GM19463 (cell line): ENCODE results near the gene KCNIP4.
"Not testable (repeated sequence)": the region's sequence is repeated elsewhere in the genome, so short reads cannot be mapped to it uniquely, and the experiment has no call there.

Source experiments
- ATAC-seq: cut with Tn5 transposase; IDR thresholded peaks from one replicate; pipeline ENCODE4 v1.9.1; 2021; ENCODE audit warnings: mild to moderate bottlenecking, moderate library complexity; ENCODE audit not compliant: unreplicated experiment

The KCNIP4 gene

GRCh38 chr4:20805716-20806115 lies 1142.9 kb downstream of the KCNIP4 start:
- ATAC-seq, result no peak

DNA sequence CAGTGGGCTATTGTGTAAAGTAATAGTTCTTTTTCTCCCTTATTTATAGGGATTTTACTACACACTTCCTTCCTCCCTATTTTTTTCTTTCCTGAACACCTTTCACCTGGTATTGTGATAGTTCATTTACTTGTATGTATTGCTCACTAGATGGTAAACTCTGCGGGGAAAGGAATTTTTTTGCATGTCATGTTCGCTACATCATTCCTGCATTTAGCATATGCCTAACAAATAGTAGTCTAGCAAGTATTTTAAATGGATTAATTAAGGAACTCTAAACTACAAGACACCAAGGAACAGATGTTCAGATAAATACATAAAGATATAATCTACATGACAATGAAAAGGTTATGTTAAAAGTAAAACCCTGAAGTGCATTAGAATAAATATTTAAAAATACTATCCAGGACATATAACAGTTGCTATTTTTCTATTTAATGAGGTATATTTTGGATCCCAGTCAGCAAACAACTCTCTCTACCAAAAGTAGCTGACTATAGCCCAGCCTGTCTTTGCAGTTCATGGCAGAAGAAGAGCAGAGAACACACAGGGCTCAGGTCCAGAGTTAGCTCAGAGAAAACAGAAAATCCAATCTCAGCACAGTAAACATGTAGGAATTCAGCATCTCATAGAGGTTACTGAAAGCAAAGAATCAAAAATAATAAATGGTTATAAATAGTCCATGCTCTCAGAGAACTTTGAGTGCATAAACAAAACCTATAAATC lies 1160.5 kb downstream of the KCNIP4 start:
- no peak for ATAC-seq

DNA sequence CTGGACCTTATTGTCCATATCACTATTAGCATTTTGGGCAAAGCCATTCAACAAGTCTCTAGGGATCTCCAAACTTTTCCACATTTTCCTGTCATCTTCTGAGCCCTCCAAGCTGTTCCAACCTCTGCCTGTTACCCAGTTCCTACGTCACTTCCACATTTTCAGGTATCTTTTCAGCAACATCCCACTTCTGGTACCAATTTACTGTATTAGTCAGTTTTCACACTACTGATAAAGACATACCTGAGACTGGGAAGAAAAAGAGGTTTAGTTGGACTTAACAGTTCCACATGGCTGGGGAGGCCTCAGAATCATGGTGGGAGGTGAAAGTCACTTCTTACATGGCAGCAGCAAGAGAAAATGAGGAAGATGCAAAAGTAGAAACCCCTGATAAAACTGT lies 1165.4 kb downstream of the KCNIP4 start:
- ATAC-seq, result not testable (repeated sequence)

DNA sequence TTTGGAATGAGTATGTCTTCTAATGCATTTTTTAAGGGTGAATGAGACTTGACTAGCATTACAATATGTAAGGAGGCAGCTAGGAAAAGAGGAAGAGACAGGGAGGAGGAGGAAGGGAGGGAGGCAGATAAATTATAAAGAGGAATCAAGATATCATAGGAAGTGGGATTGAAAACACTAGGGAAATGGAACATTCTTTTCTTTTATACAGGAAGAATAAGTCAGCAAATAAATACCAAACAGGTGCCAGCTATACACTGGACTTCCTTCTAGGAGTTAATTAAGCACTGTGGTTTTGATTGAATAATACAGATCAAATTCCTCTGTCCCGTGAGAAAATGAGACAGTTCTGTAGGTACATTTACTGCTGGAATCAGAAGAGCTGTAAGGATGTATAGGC lies 1169.7 kb downstream of the KCNIP4 start:
- ATAC-seq, result no peak

DNA sequence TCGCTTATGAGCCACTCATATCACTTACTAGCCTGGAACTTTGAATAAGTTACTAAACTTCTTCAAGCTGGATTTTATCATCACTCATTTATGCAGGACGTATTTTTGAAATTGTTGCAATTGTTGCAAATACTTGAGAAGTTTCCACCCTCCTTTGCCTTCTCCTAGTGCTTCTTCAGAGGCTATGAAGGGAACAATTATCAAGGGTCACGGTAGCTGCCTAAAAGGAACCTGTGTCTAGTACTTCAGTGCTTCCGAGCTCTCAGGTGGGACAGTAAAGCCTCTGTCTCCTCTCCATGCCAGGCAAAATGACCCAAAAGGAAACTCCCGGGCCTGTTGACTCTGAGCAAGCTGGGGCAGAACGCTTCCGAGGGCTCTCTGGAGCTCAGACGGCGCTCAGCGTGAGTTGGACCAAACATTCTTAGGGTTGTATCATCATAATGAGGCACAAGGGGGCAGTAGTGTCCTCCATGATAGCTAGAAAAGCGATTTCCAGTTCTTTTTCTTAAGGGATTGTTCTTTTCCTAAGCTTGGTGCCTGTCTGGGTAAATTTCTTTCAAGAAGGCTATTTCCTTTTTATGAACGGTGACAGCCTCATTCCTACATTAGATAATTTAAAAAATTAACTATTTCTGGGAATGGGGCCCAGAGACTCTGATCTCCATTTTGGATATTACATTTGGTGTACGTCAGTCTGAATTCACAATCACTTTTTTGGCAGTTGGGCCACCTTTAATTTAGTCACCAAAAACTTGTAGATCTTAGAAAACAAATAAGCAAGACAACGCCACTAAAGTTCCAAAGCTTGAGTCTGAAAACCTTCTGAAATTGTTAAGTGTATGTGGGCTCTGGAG lies 1175.2 kb downstream of the KCNIP4 start:
- peak; percentile 90 for ATAC-seq

DNA sequence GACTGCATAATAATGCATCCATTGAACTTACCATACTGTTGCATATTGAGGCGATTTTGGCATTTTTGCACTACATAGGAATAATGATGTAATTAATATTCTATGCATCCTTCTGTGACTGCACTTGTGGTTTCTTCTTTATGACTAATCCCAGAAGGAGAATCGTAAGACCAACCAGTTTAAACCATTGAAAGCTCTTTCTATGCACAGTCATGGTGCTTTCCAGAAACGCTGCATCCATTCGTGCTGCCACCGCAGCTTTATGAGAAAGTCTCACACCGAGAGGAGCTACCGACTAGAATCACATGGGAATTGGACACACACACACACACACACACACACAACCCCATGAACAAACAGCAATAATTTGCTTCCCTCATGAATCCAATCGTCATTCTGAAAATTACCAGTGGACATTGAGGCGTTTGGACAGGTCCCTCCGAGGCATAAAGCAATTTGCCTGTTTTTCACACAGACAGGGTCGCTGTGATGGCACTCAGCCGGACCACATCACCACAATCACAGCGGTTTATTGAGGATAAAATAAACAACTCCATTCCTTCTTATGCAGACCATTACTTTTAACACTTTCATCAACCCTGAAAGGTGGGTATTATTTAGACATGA lies 1184.1 kb downstream of the KCNIP4 start:
- no peak for ATAC-seq

GRCh38 chr4:20761826-20762225 lies 1186.7 kb downstream of the KCNIP4 start:
- no peak for ATAC-seq

DNA sequence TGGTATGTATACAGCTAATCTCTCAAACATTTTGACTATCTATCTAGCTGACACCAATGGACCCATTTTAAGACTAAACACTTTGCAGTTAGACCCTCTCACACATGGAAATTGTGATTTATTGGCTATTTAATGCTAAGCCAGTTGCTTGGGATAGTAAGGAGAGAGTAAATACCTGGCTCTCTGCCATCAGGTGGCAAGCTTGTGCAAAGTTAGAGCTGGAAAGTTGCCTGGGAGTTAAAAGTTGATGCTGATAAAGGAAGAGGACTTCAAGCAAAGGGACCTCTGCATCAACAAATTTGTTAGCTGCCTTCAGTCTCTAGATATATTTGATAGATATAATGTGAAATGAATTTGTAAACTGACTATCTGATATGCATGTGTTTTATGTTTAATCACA lies 1187.2 kb downstream of the KCNIP4 start:
- ATAC-seq, result no peak

GRCh38 chr4:20760053-20760452 lies 1188.5 kb downstream of the KCNIP4 start:
- no peak for ATAC-seq

DNA sequence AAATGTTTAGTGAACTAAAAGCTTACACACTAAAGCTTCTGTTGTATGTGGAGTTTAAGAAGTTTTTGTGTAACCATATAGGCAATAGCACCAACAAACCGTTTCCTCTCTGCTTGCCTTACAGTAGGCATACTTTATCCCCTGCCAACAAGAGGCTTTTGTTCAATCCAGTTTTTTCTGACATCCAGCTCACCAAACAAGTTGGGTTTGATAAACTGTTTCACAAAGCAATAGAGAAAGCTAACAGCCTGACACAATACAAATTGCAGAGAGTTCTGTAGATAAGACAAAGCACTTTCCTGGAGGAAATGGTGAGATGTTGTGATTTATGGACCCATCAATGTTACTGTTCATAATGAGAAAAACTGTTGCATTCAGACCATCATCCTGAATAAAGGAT lies 1194.5 kb downstream of the KCNIP4 start:
- ATAC-seq, result no peak

- ATAC-seq, result no peak
Observed at GRCh38 chr4:20752641-20753040, 1195.9 kb downstream of the KCNIP4 start.

- not testable (repeated sequence) for ATAC-seq
Observed at GRCh38 chr4:20746000-20746399, 1202.6 kb downstream of the KCNIP4 start.

- no peak for ATAC-seq
Observed at GRCh38 chr4:20735931-20736330, 1212.6 kb downstream of the KCNIP4 start.

GRCh38 chr4:20724915-20725314 lies 1223.7 kb downstream of the KCNIP4 start:
- peak; percentile 93 for ATAC-seq

GRCh38 chr4:20723463-20723862 lies 1225.1 kb downstream of the KCNIP4 start:
- no peak for ATAC-seq

- no peak for ATAC-seq
Observed at GRCh38 chr4:20723019-20723418, 1225.6 kb downstream of the KCNIP4 start.

DNA sequence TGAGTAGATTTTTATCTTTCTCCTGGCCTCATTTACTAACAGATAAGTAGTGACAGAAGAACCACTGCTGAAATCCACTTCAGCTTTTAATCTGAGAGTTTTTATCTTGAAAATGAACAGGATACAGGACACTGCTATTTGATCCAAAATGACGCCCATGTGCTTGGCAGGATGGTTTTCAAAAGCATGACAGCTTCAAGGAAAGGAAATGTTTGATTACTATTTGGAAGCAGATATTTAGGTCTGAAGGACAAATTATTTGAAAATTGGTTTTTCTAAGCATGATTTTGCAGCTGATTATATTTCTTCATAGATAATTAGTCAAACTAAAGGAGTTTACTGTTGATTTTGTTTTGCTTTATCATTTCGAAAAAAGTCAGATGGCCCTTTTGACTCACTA lies 1237.2 kb downstream of the KCNIP4 start:
- no peak for ATAC-seq

- peak; percentile 100 for ATAC-seq
Observed at GRCh38 chr4:20700007-20700761, 1248.4 kb downstream of the KCNIP4 start, which contains the start of gene PACRGL. PACRGL (plus strand) TSS chr4:20700458; CDS start chr4:20704482, 4,024 bp downstream.

DNA sequence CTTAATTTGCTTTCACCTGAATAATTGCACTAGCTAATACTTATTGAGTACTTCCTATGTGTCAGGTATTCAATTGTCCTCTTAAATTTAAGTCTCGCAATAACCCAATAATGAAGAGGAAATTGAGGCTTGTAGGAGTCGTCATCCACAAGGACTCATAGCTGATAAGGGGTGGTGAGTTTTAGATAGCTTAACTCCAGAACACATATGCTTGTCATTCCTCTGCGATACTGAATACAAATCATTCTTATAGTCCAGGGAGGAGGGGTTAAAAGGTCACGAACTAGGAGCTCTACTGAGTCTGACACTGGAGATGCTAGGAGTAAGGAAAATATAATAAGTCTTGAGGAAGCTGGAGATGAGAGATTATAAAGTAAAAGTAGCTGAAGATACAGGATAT lies 1249.8 kb downstream of the KCNIP4 start:
- ATAC-seq, result no peak

DNA sequence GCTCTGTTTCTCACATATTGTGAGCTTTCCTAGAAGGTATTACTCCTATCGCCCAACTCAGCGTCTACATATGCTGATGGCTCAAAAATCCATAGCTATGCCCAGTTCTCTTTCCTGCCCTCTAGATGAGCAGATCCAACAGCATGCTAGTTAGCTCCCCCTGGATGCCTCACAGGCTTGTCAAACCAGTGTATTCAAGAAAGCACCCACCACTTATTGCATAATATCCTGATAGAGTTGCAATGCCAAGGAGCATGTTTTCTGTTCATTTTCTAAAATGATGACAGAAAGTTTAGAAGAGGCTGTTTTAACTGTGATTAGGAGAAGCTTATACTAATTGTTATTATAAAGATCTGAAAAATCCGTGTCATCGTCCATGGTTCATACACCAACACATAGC lies 1250.2 kb downstream of the KCNIP4 start:
- ATAC-seq, result no peak

DNA sequence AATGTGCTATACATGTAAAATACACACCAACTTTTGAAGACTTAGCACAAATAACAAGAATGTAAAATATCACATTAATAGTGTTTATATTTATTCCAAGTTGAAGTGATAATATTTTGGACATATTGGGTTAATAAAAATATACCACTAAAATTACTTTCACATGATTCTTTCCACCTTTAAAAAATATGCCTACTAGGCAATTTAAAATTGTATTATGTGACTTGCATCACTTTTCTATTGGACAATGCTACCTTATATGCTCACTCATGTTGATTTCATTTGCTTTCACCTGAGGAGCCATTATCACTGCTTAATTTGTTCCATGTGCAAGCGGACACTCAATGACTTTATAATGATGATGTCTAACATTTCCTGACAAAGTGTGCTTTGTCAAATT lies 1251.8 kb downstream of the KCNIP4 start:
- no peak for ATAC-seq
